22Rv1 (cell line): ENCODE results near the gene MRLN.

ENCODE experiments used
- CTCF ChIP-seq: fragments of 450-650 bp; IDR thresholded peaks from 2 replicates; pipeline ENCODE4 v1.5.1; 2017; ENCODE audit warnings: mild to moderate bottlenecking
- ZFX ChIP-seq: fragments of 450-650 bp; IDR thresholded peaks from 2 replicates; pipeline ENCODE4 v1.6.1; 2017; ENCODE audit warnings: antibody characterized with exemption, borderline replicate concordance

DNA sequence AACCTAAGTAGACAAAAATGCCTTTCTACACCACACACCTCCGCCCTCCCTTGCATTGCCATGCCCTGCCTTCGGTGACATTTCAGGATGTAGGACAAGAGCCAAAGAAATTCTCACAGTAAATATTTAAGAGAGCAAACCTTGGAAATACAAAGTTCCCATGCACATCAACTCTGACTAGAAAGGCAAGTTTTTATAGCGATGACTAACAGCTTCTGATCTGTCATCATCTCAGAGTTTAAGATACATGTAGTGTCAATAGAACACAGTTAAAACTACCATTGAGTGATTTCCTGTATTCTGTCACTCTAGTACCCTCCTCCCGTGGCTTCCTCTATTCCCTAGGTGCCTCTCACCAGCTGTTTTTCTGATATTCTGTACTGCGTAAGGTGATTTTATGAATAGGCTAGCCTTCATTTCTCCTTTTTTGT, 64.3 kb downstream of the MRLN start:
- no peak for TF ChIP-seq CTCF
- TF ChIP-seq ZFX, result no peak
